Neural cell (in vitro differentiated cells): ENCODE data around the gene SLC8A1. TPM values are rescaled to one million over a fixed set of nuclear protein-coding genes. Genes with fewer than 3 reads are reported as not detected.

Source experiments
- H2AFZ ChIP-seq: fragments of 200-600, 300-800 bp; sonication (generic), shearing (Covaris generic); 2 replicates; pipeline ENCODE4 v1.6.0; 2014; ENCODE audit warnings: low read depth, mild to moderate bottlenecking, antibody characterized with exemption, low read length, moderate library complexity
- H3F3A ChIP-seq: fragments of 200-600 bp; shearing (Covaris generic); 2 replicates; pipeline ENCODE4 v1.6.1; 2016; ENCODE audit warnings: mild to moderate bottlenecking, moderate library complexity, mixed read lengths, antibody characterized with exemption, low read length; ENCODE audit not compliant: insufficient read depth, poor library complexity, severe bottlenecking
- H3K27ac ChIP-seq: fragments of 200-600, 300-800 bp; sonication (generic), shearing (Covaris generic); 2 replicates; pipeline ENCODE4 v1.5.1; 2014; ENCODE audit warnings: mild to moderate bottlenecking, low read length, moderate library complexity
- H3K27me3 ChIP-seq: fragments of 300-800, 200-600 bp; sonication (generic), shearing (Covaris generic); 2 replicates; pipeline ENCODE4 v1.6.0; 2014; ENCODE audit warnings: mild to moderate bottlenecking, low read depth, low read length, moderate library complexity; ENCODE audit not compliant: insufficient read depth
- H3K36me3 ChIP-seq: fragments of 300-800, 200-600 bp; sonication (generic), shearing (Covaris generic); 2 replicates; pipeline ENCODE4 v1.5.1; 2014; ENCODE audit warnings: mild to moderate bottlenecking, antibody characterized with exemption, low read length, moderate library complexity; ENCODE audit not compliant: insufficient read depth
- H3K4me2 ChIP-seq: fragments of 300-800, 200-600 bp; sonication (generic), shearing (Covaris generic); 2 replicates; pipeline ENCODE4 v1.6.0; 2014; ENCODE audit warnings: mild to moderate bottlenecking, low read length
- H3K4me3 ChIP-seq: fragments of 300-800, 200-600 bp; sonication (generic), shearing (Covaris generic); 2 replicates; pipeline ENCODE4 v1.5.1; 2014; ENCODE audit warnings: mild to moderate bottlenecking, low read length, moderate library complexity
- H3K79me2 ChIP-seq: fragments of 200-600 bp; shearing (Covaris generic); replicated peaks from 2 replicates; pipeline ENCODE4 v1.6.0; 2014; ENCODE audit warnings: mild to moderate bottlenecking, low read length, moderate library complexity; ENCODE audit not compliant: insufficient read depth
- H3K9ac ChIP-seq: fragments of 300-800, 200-600 bp; sonication (generic), shearing (Covaris generic); 2 replicates; pipeline ENCODE4 v1.6.1; 2016; ENCODE audit warnings: mild to moderate bottlenecking, low read length, mixed read lengths
- H3K9me2 ChIP-seq: fragments of 200-600 bp; shearing (Covaris generic); 2 replicates; pipeline ENCODE4 v1.6.1; 2016; ENCODE audit warnings: mild to moderate bottlenecking, low read length, mixed read lengths; ENCODE audit not compliant: insufficient read depth
- H3K9me3 ChIP-seq: fragments of 200-600, 300-800 bp; sonication (generic), shearing (Covaris generic); 2 replicates; pipeline ENCODE4 v1.6.1; 2016; ENCODE audit warnings: mild to moderate bottlenecking, mixed run types, low read length, moderate library complexity, mixed read lengths
- H4K20me1 ChIP-seq: fragments of 200-600 bp; shearing (Covaris generic); 2 replicates; pipeline ENCODE4 v1.6.1; 2016; ENCODE audit warnings: mild to moderate bottlenecking, mixed run types; ENCODE audit not compliant: insufficient read depth
- EP300 ChIP-seq: fragments of 450-650 bp; conservative IDR thresholded peaks from 2 replicates; pipeline ENCODE4 v1.6.1; 2014; ENCODE audit warnings: antibody characterized with exemption, mild to moderate bottlenecking, moderate library complexity; ENCODE audit not compliant: poor library complexity, severe bottlenecking
- EZH2 ChIP-seq: fragments of 200-600, 300-800 bp; shearing (Covaris generic), sonication (generic); IDR thresholded peaks from 2 replicates; pipeline ENCODE4 v1.6.1; 2014; ENCODE audit warnings: antibody characterized with exemption, low read length, borderline replicate concordance, mild to moderate bottlenecking; ENCODE audit not compliant: insufficient read depth, poor library complexity, severe bottlenecking
- MXI1 ChIP-seq: fragments of 450-650 bp; conservative IDR thresholded peaks from 2 replicates; pipeline ENCODE4 v1.6.1; 2014; ENCODE audit warnings: antibody characterized with exemption, mild to moderate bottlenecking; ENCODE audit not compliant: poor library complexity, severe bottlenecking
- POLR2AphosphoS5 ChIP-seq: IDR thresholded peaks from 2 replicates; pipeline ENCODE4 v1.6.1; 2012
- RAD21 ChIP-seq: fragments of 450-650 bp; conservative IDR thresholded peaks from 2 replicates; pipeline ENCODE4 v1.6.1; 2014; ENCODE audit warnings: antibody characterized with exemption, mild to moderate bottlenecking, moderate library complexity
- SMC3 ChIP-seq: fragments of 450-650 bp; conservative IDR thresholded peaks from 2 replicates; pipeline ENCODE4 v1.6.1; 2014; ENCODE audit warnings: antibody characterized with exemption, mild to moderate bottlenecking, moderate library complexity; ENCODE audit not compliant: poor library complexity
- TAF1 ChIP-seq: IDR thresholded peaks from 2 replicates; pipeline ENCODE4 v1.6.1; 2012; ENCODE audit warnings: low read depth
- polyA plus RNA-seq: library from polyadenylated mRNA; depleted of rRNA; stranded (reverse); fragments of >200 nt; gene quantifications from 2 replicates; pipeline ENCODE4 v1.2.3, GENCODE V29; 2014
- TF ChIP-seq, protein P1 (sequence below): fragments of 450-650 bp; IDR thresholded peaks from 2 replicates; pipeline ENCODE4 v1.5.1; 2014; ENCODE audit warnings: antibody characterized with exemption, mild to moderate bottlenecking, moderate library complexity; ENCODE audit not compliant: poor library complexity, severe bottlenecking
- TF ChIP-seq, protein P2 (sequence below): IDR thresholded peaks from 2 replicates; pipeline ENCODE4 v1.6.1; 2012; ENCODE audit warnings: borderline replicate concordance

The SLC8A1 gene
- polyA plus RNA-seq, 1 donor from 2014 or later = 18.7 TPM

DNA sequence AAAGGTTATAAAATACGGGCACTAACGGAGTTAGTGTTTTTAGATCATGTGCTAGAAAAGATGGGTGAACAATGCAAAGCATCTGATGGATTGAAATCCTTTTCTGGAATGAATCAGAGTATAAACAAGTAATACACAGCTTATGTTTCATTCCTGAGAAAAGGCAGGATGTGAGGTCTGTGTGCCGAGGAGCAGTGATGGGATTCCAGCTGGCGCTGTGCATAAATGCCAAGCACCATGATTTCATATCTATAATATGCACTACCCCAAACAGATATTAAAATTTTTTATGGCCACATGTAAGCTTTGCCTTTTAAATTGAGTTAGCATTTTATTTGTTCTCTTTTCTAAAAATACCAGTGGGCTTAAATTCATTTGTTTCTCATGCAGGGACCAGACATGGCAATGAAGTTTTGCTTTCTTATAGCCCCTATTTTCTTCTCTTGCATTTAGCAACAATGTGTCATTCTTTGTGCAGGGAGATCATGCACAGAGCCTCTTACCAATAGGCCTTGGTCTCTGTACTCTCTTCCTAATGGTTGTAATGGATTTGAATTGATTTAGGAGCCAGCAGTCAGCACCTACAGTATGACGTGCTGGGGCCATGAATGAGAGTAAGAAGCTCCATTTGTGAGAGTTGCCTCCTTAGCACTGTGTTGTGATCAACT, 323.9 kb downstream of the SLC8A1 start:
- Histone ChIP-seq H4K20me1 (no peaks in the 10 kb centered on the region), H3K27ac (no peak overlapping the region), H3K4me2 (no peak overlapping the region), H3K9ac (no peak overlapping the region), H3K36me3 (no peaks in the 10 kb centered on the region), H3F3A (no peaks in the 10 kb centered on the region), H3K27me3 (no peaks in the 10 kb centered on the region), H3K9me3 (no peaks in the 10 kb centered on the region), H2AFZ (no peak overlapping the region), H3K79me2 (no peaks in the 10 kb centered on the region), H3K9me2 (no peaks in the 10 kb centered on the region), H3K4me3 (no peak overlapping the region)
- TF ChIP-seq EZH2 (no peak), TAF1 (no peak), RAD21 (no peak), SMC3 (no peak), MXI1 (no peak), POLR2AphosphoS5 (no peak), EP300 (no peak)
- TF ChIP-seq, protein P1, sequence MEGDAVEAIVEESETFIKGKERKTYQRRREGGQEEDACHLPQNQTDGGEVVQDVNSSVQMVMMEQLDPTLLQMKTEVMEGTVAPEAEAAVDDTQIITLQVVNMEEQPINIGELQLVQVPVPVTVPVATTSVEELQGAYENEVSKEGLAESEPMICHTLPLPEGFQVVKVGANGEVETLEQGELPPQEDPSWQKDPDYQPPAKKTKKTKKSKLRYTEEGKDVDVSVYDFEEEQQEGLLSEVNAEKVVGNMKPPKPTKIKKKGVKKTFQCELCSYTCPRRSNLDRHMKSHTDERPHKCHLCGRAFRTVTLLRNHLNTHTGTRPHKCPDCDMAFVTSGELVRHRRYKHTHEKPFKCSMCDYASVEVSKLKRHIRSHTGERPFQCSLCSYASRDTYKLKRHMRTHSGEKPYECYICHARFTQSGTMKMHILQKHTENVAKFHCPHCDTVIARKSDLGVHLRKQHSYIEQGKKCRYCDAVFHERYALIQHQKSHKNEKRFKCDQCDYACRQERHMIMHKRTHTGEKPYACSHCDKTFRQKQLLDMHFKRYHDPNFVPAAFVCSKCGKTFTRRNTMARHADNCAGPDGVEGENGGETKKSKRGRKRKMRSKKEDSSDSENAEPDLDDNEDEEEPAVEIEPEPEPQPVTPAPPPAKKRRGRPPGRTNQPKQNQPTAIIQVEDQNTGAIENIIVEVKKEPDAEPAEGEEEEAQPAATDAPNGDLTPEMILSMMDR = no peak
- TF ChIP-seq, protein P2, sequence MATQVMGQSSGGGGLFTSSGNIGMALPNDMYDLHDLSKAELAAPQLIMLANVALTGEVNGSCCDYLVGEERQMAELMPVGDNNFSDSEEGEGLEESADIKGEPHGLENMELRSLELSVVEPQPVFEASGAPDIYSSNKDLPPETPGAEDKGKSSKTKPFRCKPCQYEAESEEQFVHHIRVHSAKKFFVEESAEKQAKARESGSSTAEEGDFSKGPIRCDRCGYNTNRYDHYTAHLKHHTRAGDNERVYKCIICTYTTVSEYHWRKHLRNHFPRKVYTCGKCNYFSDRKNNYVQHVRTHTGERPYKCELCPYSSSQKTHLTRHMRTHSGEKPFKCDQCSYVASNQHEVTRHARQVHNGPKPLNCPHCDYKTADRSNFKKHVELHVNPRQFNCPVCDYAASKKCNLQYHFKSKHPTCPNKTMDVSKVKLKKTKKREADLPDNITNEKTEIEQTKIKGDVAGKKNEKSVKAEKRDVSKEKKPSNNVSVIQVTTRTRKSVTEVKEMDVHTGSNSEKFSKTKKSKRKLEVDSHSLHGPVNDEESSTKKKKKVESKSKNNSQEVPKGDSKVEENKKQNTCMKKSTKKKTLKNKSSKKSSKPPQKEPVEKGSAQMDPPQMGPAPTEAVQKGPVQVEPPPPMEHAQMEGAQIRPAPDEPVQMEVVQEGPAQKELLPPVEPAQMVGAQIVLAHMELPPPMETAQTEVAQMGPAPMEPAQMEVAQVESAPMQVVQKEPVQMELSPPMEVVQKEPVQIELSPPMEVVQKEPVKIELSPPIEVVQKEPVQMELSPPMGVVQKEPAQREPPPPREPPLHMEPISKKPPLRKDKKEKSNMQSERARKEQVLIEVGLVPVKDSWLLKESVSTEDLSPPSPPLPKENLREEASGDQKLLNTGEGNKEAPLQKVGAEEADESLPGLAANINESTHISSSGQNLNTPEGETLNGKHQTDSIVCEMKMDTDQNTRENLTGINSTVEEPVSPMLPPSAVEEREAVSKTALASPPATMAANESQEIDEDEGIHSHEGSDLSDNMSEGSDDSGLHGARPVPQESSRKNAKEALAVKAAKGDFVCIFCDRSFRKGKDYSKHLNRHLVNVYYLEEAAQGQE = no peak

DNA sequence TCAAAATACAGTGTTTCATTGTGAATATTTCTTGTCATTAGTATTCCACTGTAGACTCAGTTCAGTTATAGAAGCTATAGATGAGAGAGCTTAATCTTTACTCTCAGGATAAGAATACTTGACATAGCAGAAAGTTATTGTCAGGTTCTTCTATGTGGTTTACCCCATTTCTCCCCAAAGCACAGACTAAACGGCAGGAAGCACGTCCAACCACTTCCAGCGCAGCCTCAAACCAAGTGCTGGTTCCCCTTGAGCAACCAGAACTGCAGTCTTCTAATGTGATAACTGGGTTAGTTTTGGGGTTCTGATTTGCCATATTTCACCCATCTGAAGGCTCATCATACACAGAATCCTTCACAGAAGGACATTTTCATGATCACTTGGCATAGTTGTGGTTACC, 324.7 kb downstream of the SLC8A1 start:
- H3K27me3 ChIP-seq = no peaks in the 10 kb centered on the region
- no peaks in the 10 kb centered on the region for H3K9me3 ChIP-seq
- H3K79me2 ChIP-seq = no peaks in the 10 kb centered on the region
- H4K20me1 ChIP-seq = no peaks in the 10 kb centered on the region
- H3K4me2 ChIP-seq = no peak overlapping the region
- no peak overlapping the region for H3K4me3 ChIP-seq
- H3K9me2 ChIP-seq = no peaks in the 10 kb centered on the region
- H2AFZ ChIP-seq = no peak overlapping the region
- no peak overlapping the region for H3K27ac ChIP-seq
- no peak overlapping the region for H3K9ac ChIP-seq
- H3K36me3 ChIP-seq = no peaks in the 10 kb centered on the region
- no peaks in the 10 kb centered on the region for H3F3A ChIP-seq
- TF ChIP-seq MXI1 = no peak
- no peak for TF ChIP-seq EP300
- no peak for TF ChIP-seq POLR2AphosphoS5
- TF ChIP-seq EZH2 = no peak
- TF ChIP-seq, protein P1 = no peak
- TF ChIP-seq, protein P2 = no peak
- TF ChIP-seq RAD21 = no peak
- no peak for TF ChIP-seq TAF1
- no peak for TF ChIP-seq SMC3
